Dendritic cell treated with granulocyte-macrophage colony-stimulating factor and Interleukin-4, amounts not matched to agents 40 ng/mL and 50 ng/mL, for 4 days (primary cell): ENCODE data around the gene DEPP1.

Source experiments
- H3K27ac Mint-ChIP-seq: one replicate; pipeline ENCODE4 v1.8.0; 2022; ENCODE audit warnings: mild to moderate bottlenecking, mixed read lengths
- H3K27me3 Mint-ChIP-seq: one replicate; pipeline ENCODE4 v1.8.0; 2022; ENCODE audit warnings: mild to moderate bottlenecking, mixed read lengths
- H3K36me3 Mint-ChIP-seq: one replicate; pipeline ENCODE4 v1.8.0; 2022; ENCODE audit warnings: low read depth, mixed read lengths
- H3K4me1 Mint-ChIP-seq: one replicate; pipeline ENCODE4 v1.8.0; 2022; ENCODE audit warnings: low read depth, mixed read lengths
- H3K4me3 Mint-ChIP-seq: one replicate; pipeline ENCODE4 v1.8.0; 2022; ENCODE audit warnings: mild to moderate bottlenecking, moderate library complexity, mixed read lengths
- H3K9me3 Mint-ChIP-seq: one replicate; pipeline ENCODE4 v1.8.0; 2022; ENCODE audit warnings: mixed read lengths
- intact Hi-C: fragments of 100-400 bp; cut with micrococcal nuclease; formaldehyde crosslinking; loops from one replicate; pipeline ENCODE4 v1.15.0; 2022

The DEPP1 gene

GRCh38 chr10:44998146-44998631, 19.6 kb upstream of the DEPP1 start:
- peaks cover 34% of the 10 kb centered on the region for H3K36me3 Mint-ChIP-seq
- peaks cover 33% of the 10 kb centered on the region for H3K4me1 Mint-ChIP-seq
- H3K4me3 Mint-ChIP-seq, result no peak overlapping the region
- peaks cover 3% of the 10 kb centered on the region for H3K27me3 Mint-ChIP-seq
- H3K9me3 Mint-ChIP-seq, result no peaks in the 10 kb centered on the region
- H3K27ac Mint-ChIP-seq, result no peak overlapping the region
- intact Hi-C loops, result no loop called here

- Mint-ChIP-seq H3K4me3 (no peak overlapping the region), H3K27me3 (peaks cover 3% of the 10 kb centered on the region), H3K36me3 (peaks cover 37% of the 10 kb centered on the region), H3K27ac (no peak overlapping the region), H3K9me3 (no peaks in the 10 kb centered on the region), H3K4me1 (peaks cover 29% of the 10 kb centered on the region)
- intact Hi-C loops, result no loop called here
Measured at GRCh38 chr10:44997105-44997748, 18.6 kb upstream of the DEPP1 start.

- Mint-ChIP-seq H3K9me3 (no peaks in the 10 kb centered on the region), H3K27me3 (peaks cover 3% of the 10 kb centered on the region), H3K4me3 (no peak overlapping the region), H3K4me1 (peaks cover 22% of the 10 kb centered on the region), H3K27ac (no peak overlapping the region), H3K36me3 (peaks cover 48% of the 10 kb centered on the region)
- intact Hi-C loops, result no loop called here
Measured at GRCh38 chr10:44995914-44996669, 17.5 kb upstream of the DEPP1 start.

GRCh38 chr10:44995581-44995913, 16.9 kb upstream of the DEPP1 start:
- H3K36me3 Mint-ChIP-seq, result peaks cover 52% of the 10 kb centered on the region
- no peak overlapping the region for H3K4me3 Mint-ChIP-seq
- no peak overlapping the region for H3K27ac Mint-ChIP-seq
- H3K9me3 Mint-ChIP-seq, result no peaks in the 10 kb centered on the region
- intact Hi-C loops, result no loop called here
- H3K27me3 Mint-ChIP-seq, result peaks cover 3% of the 10 kb centered on the region
- H3K4me1 Mint-ChIP-seq, result peaks cover 20% of the 10 kb centered on the region

- intact Hi-C loops, result no loop called here
- no peaks in the 10 kb centered on the region for H3K9me3 Mint-ChIP-seq
- no peak overlapping the region for H3K4me3 Mint-ChIP-seq
- peaks cover 18% of the 10 kb centered on the region for H3K4me1 Mint-ChIP-seq
- H3K27ac Mint-ChIP-seq, result no peak overlapping the region
- peaks cover 3% of the 10 kb centered on the region for H3K27me3 Mint-ChIP-seq
- H3K36me3 Mint-ChIP-seq, result peaks cover 54% of the 10 kb centered on the region
Measured at GRCh38 chr10:44994752-44995530, 16.3 kb upstream of the DEPP1 start.

GRCh38 chr10:44993922-44994751, 15.5 kb upstream of the DEPP1 start:
- intact Hi-C loops, result no loop called here
- no peak overlapping the region for H3K4me3 Mint-ChIP-seq
- H3K27me3 Mint-ChIP-seq, result peaks cover 3% of the 10 kb centered on the region
- peaks cover 22% of the 10 kb centered on the region for H3K4me1 Mint-ChIP-seq
- no peaks in the 10 kb centered on the region for H3K9me3 Mint-ChIP-seq
- peaks cover 62% of the 10 kb centered on the region for H3K36me3 Mint-ChIP-seq
- H3K27ac Mint-ChIP-seq, result no peak overlapping the region

GRCh38 chr10:44993226-44993921, 14.8 kb upstream of the DEPP1 start:
- Mint-ChIP-seq H3K9me3 (no peaks in the 10 kb centered on the region), H3K27me3 (peaks cover 3% of the 10 kb centered on the region), H3K4me3 (no peak overlapping the region), H3K4me1 (peaks cover 17% of the 10 kb centered on the region), H3K27ac (no peak overlapping the region), H3K36me3 (peaks cover 70% of the 10 kb centered on the region)
- intact Hi-C loops, result no loop called here

GRCh38 chr10:44992732-44993225, 14.2 kb upstream of the DEPP1 start:
- no peaks in the 10 kb centered on the region for H3K9me3 Mint-ChIP-seq
- peaks cover 76% of the 10 kb centered on the region for H3K36me3 Mint-ChIP-seq
- no peak overlapping the region for H3K27ac Mint-ChIP-seq
- H3K27me3 Mint-ChIP-seq, result peaks cover 1% of the 10 kb centered on the region
- H3K4me3 Mint-ChIP-seq, result no peak overlapping the region
- peaks cover 14% of the 10 kb centered on the region for H3K4me1 Mint-ChIP-seq
- intact Hi-C loops, result no loop called here

GRCh38 chr10:44992070-44992731, 13.6 kb upstream of the DEPP1 start:
- intact Hi-C loops, result no loop called here
- H3K36me3 Mint-ChIP-seq, result peaks cover 81% of the 10 kb centered on the region
- H3K27ac Mint-ChIP-seq, result no peak overlapping the region
- H3K27me3 Mint-ChIP-seq, result no peaks in the 10 kb centered on the region
- H3K9me3 Mint-ChIP-seq, result no peaks in the 10 kb centered on the region
- H3K4me3 Mint-ChIP-seq, result no peak overlapping the region
- H3K4me1 Mint-ChIP-seq, result peaks cover 12% of the 10 kb centered on the region

- Mint-ChIP-seq H3K27ac (no peak overlapping the region), H3K4me3 (no peak overlapping the region), H3K4me1 (peaks cover 12% of the 10 kb centered on the region), H3K9me3 (no peaks in the 10 kb centered on the region), H3K36me3 (peaks cover 88% of the 10 kb centered on the region), H3K27me3 (no peaks in the 10 kb centered on the region)
- intact Hi-C loops, result no loop called here
Measured at GRCh38 chr10:44991571-44991970, 13.0 kb upstream of the DEPP1 start.

GRCh38 chr10:44990965-44991364, 12.4 kb upstream of the DEPP1 start:
- no peaks in the 10 kb centered on the region for H3K9me3 Mint-ChIP-seq
- no peak overlapping the region for H3K4me3 Mint-ChIP-seq
- H3K27ac Mint-ChIP-seq, result no peak overlapping the region
- peaks cover 94% of the 10 kb centered on the region for H3K36me3 Mint-ChIP-seq
- intact Hi-C loops, result no loop called here
- H3K4me1 Mint-ChIP-seq, result peaks cover 12% of the 10 kb centered on the region
- H3K27me3 Mint-ChIP-seq, result no peaks in the 10 kb centered on the region

GRCh38 chr10:44990302-44990655, 11.7 kb upstream of the DEPP1 start:
- Mint-ChIP-seq H3K4me3 (no peak overlapping the region), H3K4me1 (peaks cover 12% of the 10 kb centered on the region), H3K36me3 (peaks cover 100% of the 10 kb centered on the region), H3K27ac (no peak overlapping the region), H3K27me3 (no peaks in the 10 kb centered on the region), H3K9me3 (no peaks in the 10 kb centered on the region)
- intact Hi-C loops, result no loop called here
